Fibroblast of lung (primary cell): Measurements from ENCODE around the gene SYTL4. TPM values are rescaled to one million over a fixed set of nuclear protein-coding genes. Genes with fewer than 3 reads are reported as not detected.

Experiments used
- DNase-seq, 2 donors: peaks; one replicate each; pipeline versions ENCODE4 v3.0.0 to v3.0.0-alpha.2; 2010; ENCODE audit warnings: low read depth in 2 of 2
- H2AFZ ChIP-seq: 2 replicates; pipeline ENCODE4 v1.5.1; 2012; ENCODE audit warnings: low read length, control low read depth, inconsistent platforms
- H3K27ac ChIP-seq: 2 replicates; pipeline ENCODE4 v1.5.1; 2011; ENCODE audit warnings: low read length, control low read depth; ENCODE audit not compliant: insufficient read depth
- H3K27me3 ChIP-seq: 2 replicates; pipeline ENCODE4 v1.5.1; 2011; ENCODE audit warnings: mild to moderate bottlenecking, low read length; ENCODE audit not compliant: control insufficient read depth, insufficient read depth
- H3K36me3 ChIP-seq: 2 replicates; pipeline ENCODE4 v1.5.1; 2011; ENCODE audit warnings: low read length; ENCODE audit not compliant: control insufficient read depth, insufficient read depth
- H3K4me1 ChIP-seq: 2 replicates; pipeline ENCODE4 v1.5.1; 2011; ENCODE audit warnings: low read length; ENCODE audit not compliant: control insufficient read depth, insufficient read depth; ENCODE audit errors: extremely low read depth
- H3K4me2 ChIP-seq: 2 replicates; pipeline ENCODE4 v1.5.1; 2011; ENCODE audit warnings: low read length, control low read depth; ENCODE audit not compliant: insufficient read depth; ENCODE audit errors: extremely low read depth
- H3K4me3 ChIP-seq, 4 experiments: fragments of 200-600 bp in 1 of 4; sonication (generic) in 1 of 4; replicated peaks in 1 of 4; 2 replicates each; pipeline ENCODE4 v1.5.1; 2011 to 2016; ENCODE audit warnings: low read length in 4 of 4, low read depth in 3 of 4, mild to moderate bottlenecking in 3 of 4, control low read depth in 2 of 4, inconsistent platforms in 1 of 4, mixed read lengths in 1 of 4; ENCODE audit not compliant: insufficient read depth in 1 of 4; ENCODE audit errors: control extremely low read depth in 1 of 4
- H3K79me2 ChIP-seq: 2 replicates; pipeline ENCODE4 v1.5.1; 2012; ENCODE audit warnings: mild to moderate bottlenecking, low read length, inconsistent platforms; ENCODE audit not compliant: control insufficient read depth, insufficient read depth
- H3K9ac ChIP-seq: 2 replicates; pipeline ENCODE4 v1.5.1; 2011; ENCODE audit warnings: mild to moderate bottlenecking, low read length, control low read depth; ENCODE audit not compliant: insufficient read depth
- H3K9me3 ChIP-seq: 2 replicates; pipeline ENCODE4 v1.5.1; 2012; ENCODE audit warnings: low read depth, low read length; ENCODE audit not compliant: control insufficient read depth, insufficient read depth
- H4K20me1 ChIP-seq: 2 replicates; pipeline ENCODE4 v1.5.1; 2011; ENCODE audit warnings: low read length; ENCODE audit not compliant: control insufficient read depth, insufficient read depth; ENCODE audit errors: extremely low read depth
- CTCF ChIP-seq, 2 donors: IDR thresholded peaks in 1 of 2; conservative IDR thresholded peaks in 1 of 2; 1 replicate in 1 of 2; 2 replicates in 1 of 2; pipeline ENCODE4 v1.5.1; 2011 to 2012; ENCODE audit warnings: low read length in 2 of 2, control low read depth in 1 of 2, inconsistent platforms in 1 of 2, low read depth in 1 of 2, mild to moderate bottlenecking in 1 of 2
- EZH2 ChIP-seq: IDR thresholded peaks from 2 replicates; pipeline ENCODE4 v1.5.1; 2012; ENCODE audit warnings: low read length, control low read depth, mild to moderate bottlenecking; ENCODE audit errors: missing control alignments
- polyA plus RNA-seq, 2 donors: library from polyadenylated mRNA; depleted of rRNA in 1 of 2; stranded (reverse) in 1 of 2; unstranded in 1 of 2; fragments of >200 nt; gene quantifications; 2 replicates each; pipeline ENCODE4 v1.2.1, GENCODE V29; 2011 to 2012; ENCODE audit warnings: missing spikeins in 1 of 2
- total RNA-seq: library from RNA; depleted of rRNA; stranded (reverse); fragments of >200 nt; gene quantifications from 2 replicates; pipeline ENCODE4 v1.2.1, GENCODE V29; 2014

The SYTL4 gene
- total and polyA plus RNA-seq, 2 donors (not counting 1 experiment from before 2014, with no cell fraction given): 2.9 to 8.8 TPM

- no peak for TF ChIP-seq CTCF (conservative IDR thresholded peaks at IDR 0.05 in 1 of 2, IDR thresholded peaks at IDR 0.05 in 1 of 2; ENCODE audit: low read depth in 1 of 2, low read length in 2 of 2)
- TF ChIP-seq EZH2: no peak
- no peak overlapping the region for H2AFZ ChIP-seq
- no peak for DNase-seq
- no peaks in the 10 kb centered on the region for H3K36me3 ChIP-seq
- H3K4me2 ChIP-seq: no peak overlapping the region
- no peaks in the 10 kb centered on the region for H3K9me3 ChIP-seq
- no peaks in the 10 kb centered on the region for H4K20me1 ChIP-seq
- H3K4me1 ChIP-seq: no peaks in the 10 kb centered on the region
- H3K9ac ChIP-seq: no peak overlapping the region
- no peak overlapping the region for H3K4me3 ChIP-seq
- H3K27me3 ChIP-seq: no peaks in the 10 kb centered on the region
- no peak overlapping the region for H3K27ac ChIP-seq
- H3K79me2 ChIP-seq: no peaks in the 10 kb centered on the region
Observed at GRCh38 chrX:100710816-100711215, 21.1 kb downstream of the SYTL4 start.

- H3K36me3 ChIP-seq: no peaks in the 10 kb centered on the region
- no peak overlapping the region for H3K4me3 ChIP-seq
- no peak overlapping the region for H2AFZ ChIP-seq
- TF ChIP-seq EZH2 (no peak), CTCF (conservative IDR thresholded peaks at IDR 0.05 in 1 of 2, IDR thresholded peaks at IDR 0.05 in 1 of 2; ENCODE audit: low read depth in 1 of 2, low read length in 2 of 2) (no peak)
- H3K79me2 ChIP-seq: no peaks in the 10 kb centered on the region
- no peaks in the 10 kb centered on the region for H3K9me3 ChIP-seq
- H3K9ac ChIP-seq: no peak overlapping the region
- no peaks in the 10 kb centered on the region for H3K27me3 ChIP-seq
- H4K20me1 ChIP-seq: no peaks in the 10 kb centered on the region
- H3K4me2 ChIP-seq: no peak overlapping the region
- no peaks in the 10 kb centered on the region for H3K4me1 ChIP-seq
- H3K27ac ChIP-seq: no peak overlapping the region
- no peak for DNase-seq
Observed at GRCh38 chrX:100704581-100705203, 27.2 kb downstream of the SYTL4 start.

- H3K79me2 ChIP-seq: no peaks in the 10 kb centered on the region
- no peak overlapping the region for H3K4me2 ChIP-seq
- H3K9ac ChIP-seq: no peak overlapping the region
- no peaks in the 10 kb centered on the region for H3K36me3 ChIP-seq
- no peak overlapping the region for H2AFZ ChIP-seq
- H3K27ac ChIP-seq: no peak overlapping the region
- H3K27me3 ChIP-seq: no peaks in the 10 kb centered on the region
- TF ChIP-seq EZH2 (no peak), CTCF (conservative IDR thresholded peaks at IDR 0.05 in 1 of 2, IDR thresholded peaks at IDR 0.05 in 1 of 2; ENCODE audit: low read depth in 1 of 2, low read length in 2 of 2) (no peak)
- no peak for DNase-seq
- H3K4me1 ChIP-seq: no peaks in the 10 kb centered on the region
- H4K20me1 ChIP-seq: no peaks in the 10 kb centered on the region
- no peak overlapping the region for H3K4me3 ChIP-seq
- H3K9me3 ChIP-seq: no peaks in the 10 kb centered on the region
Observed at GRCh38 chrX:100700809-100701208, 31.1 kb downstream of the SYTL4 start.
